A549 (cell line): ENCODE results near the gene PI16. TPM values are rescaled to one million over a fixed set of nuclear protein-coding genes. Genes with fewer than 3 reads are reported as not detected.
"Not testable (repeated sequence)": the region's sequence is repeated elsewhere in the genome, so short reads cannot be mapped to it uniquely, and the experiment has no call there.

Experiments used
- ATAC-seq, 2 experiments: fragments of 200-7000 bp in 1 of 2; fragments of >200 bp in 1 of 2; cut with Nextera tagmentation in 1 of 2; cut with Tn5 transposase in 1 of 2; 3 replicates each; pipeline versions ENCODE4 v1.8.0 to v1.9.1; 2018 to 2020; ENCODE audit warnings: mild to moderate bottlenecking in 1 of 2, moderate library complexity in 1 of 2
- CTCF ChIA-PET: fragments of 300-600 bp; sonication (Branson Sonifier 250); formaldehyde crosslinking; extraction: SDS; loops from one replicate; lab custom pipeline; 2021; ENCODE audit warnings: antibody characterized with exemption, inconsistent platforms; lab: Yijun Ruan, JAX
- POLR2A ChIA-PET: fragments of 350-600 bp; formaldehyde crosslinking; extraction: SDS; loops from one replicate; lab custom pipeline; 2021; ENCODE audit warnings: antibody characterized with exemption, inconsistent platforms; lab: Yijun Ruan, JAX
- DNase-seq, 2 experiments: peaks; one replicate each; pipeline versions ENCODE4 v3.0.0 to v3.0.0-alpha.2; 2011 to 2016; ENCODE audit warnings: low read depth in 1 of 2, low spot score in 1 of 2
- FAIRE-seq: peaks from 2 replicates; lab custom pipeline; 2011; peaks lifted over from hg19 to GRCh38; lab: Jason Lieb, UNC
- H3K27ac ChIP-seq, 2 experiments: fragments of >200 bp; sonication (Bioruptor Twin); formaldehyde crosslinking; 3 replicates each; pipeline ENCODE4 v1.5.1; 2016 to 2017
- H3K4me1 ChIP-seq: fragments of >200 bp; sonication (Bioruptor Twin); formaldehyde crosslinking; 3 replicates; pipeline ENCODE4 v1.6.1; 2016
- H3K4me2 ChIP-seq: fragments of >200 bp; sonication (Bioruptor Twin); formaldehyde crosslinking; 3 replicates; pipeline ENCODE4 v1.6.1; 2016
- H3K4me3 ChIP-seq: fragments of >200 bp; sonication (Bioruptor Twin); formaldehyde crosslinking; 3 replicates; pipeline ENCODE4 v1.5.1; 2016
- H3K9me3 ChIP-seq: fragments of >200 bp; sonication (Bioruptor Twin); formaldehyde crosslinking; 3 replicates; pipeline ENCODE4 v1.6.1; 2016
- BHLHE40 ChIP-seq: IDR thresholded peaks from 2 replicates; pipeline ENCODE4 v1.6.1; 2012; ENCODE audit warnings: low read depth, low read length, inconsistent platforms
- CBX2 ChIP-seq: fragments of 200-600 bp; sonication (generic); IDR thresholded peaks from 2 replicates; pipeline ENCODE4 v1.6.1; 2016; ENCODE audit warnings: low read depth, mild to moderate bottlenecking, borderline replicate concordance
- CHD2 ChIP-seq: fragments of 150-350 bp; IDR thresholded peaks from 2 replicates; pipeline ENCODE4 v1.6.1; 2014; ENCODE audit warnings: low read length; ENCODE audit not compliant: partially characterized antibody
- EP300 ChIP-seq, 2 experiments: fragments of >200 bp; sonication (Bioruptor Twin); formaldehyde crosslinking; IDR thresholded peaks; 2 replicates in 1 of 2; 3 replicates in 1 of 2; pipeline ENCODE4 v1.6.1; 2016 to 2017
- FOSL2 ChIP-seq, 2 experiments: fragments of 450-650 bp in 1 of 2; fragments of >200 bp in 1 of 2; sonication (Bioruptor Twin) in 1 of 2; formaldehyde crosslinking; IDR thresholded peaks; 2 replicates each; pipeline versions ENCODE4 v1.5.0 to v1.6.1; 2016 to 2020; ENCODE audit warnings: mild to moderate bottlenecking in 1 of 2, moderate library complexity in 1 of 2
- GATA3 ChIP-seq: IDR thresholded peaks from 2 replicates; pipeline ENCODE4 v1.6.1; 2012; ENCODE audit warnings: borderline replicate concordance
- HES2 ChIP-seq: fragments of >200 bp; sonication (Bioruptor Twin); formaldehyde crosslinking; IDR thresholded peaks from 2 replicates; pipeline ENCODE4 v1.6.1; 2016
- HEYL ChIP-seq: fragments of 250-450 bp; sonication (Bioruptor Pico); IDR thresholded peaks from 2 replicates; pipeline ENCODE4 v1.8.0; 2021; ENCODE audit warnings: mild to moderate bottlenecking, moderate library complexity
- HMGXB4 ChIP-seq: fragments of 250-450 bp; sonication (Bioruptor Pico); IDR thresholded peaks from 2 replicates; pipeline ENCODE4 v1.5.0; 2021; ENCODE audit warnings: mild to moderate bottlenecking, moderate library complexity, borderline replicate concordance
- HOXA7 ChIP-seq: fragments of 250-450 bp; sonication (Bioruptor Pico); IDR thresholded peaks from 2 replicates; pipeline ENCODE4 v1.5.0; 2020; ENCODE audit warnings: mild to moderate bottlenecking, moderate library complexity
- HOXB5 ChIP-seq: fragments of 250-450 bp; sonication (Bioruptor Pico); IDR thresholded peaks from 2 replicates; pipeline ENCODE4 v1.5.0; 2020; ENCODE audit warnings: mild to moderate bottlenecking, moderate library complexity
- KDM1A ChIP-seq: fragments of 200-600 bp; sonication (generic); IDR thresholded peaks from 2 replicates; pipeline ENCODE4 v1.6.1; 2016; ENCODE audit warnings: low read depth, mild to moderate bottlenecking
- KDM5A ChIP-seq: fragments of 200-600 bp; sonication (generic); IDR thresholded peaks from 2 replicates; pipeline ENCODE4 v1.6.1; 2016; ENCODE audit warnings: antibody characterized with exemption, mild to moderate bottlenecking
- MAX ChIP-seq: IDR thresholded peaks from 2 replicates; pipeline ENCODE4 v1.6.1; 2012
- MYC ChIP-seq: IDR thresholded peaks from 2 replicates; pipeline ENCODE4 v1.6.1; 2012; ENCODE audit warnings: mild to moderate bottlenecking, inconsistent platforms, low read length, improper control_type of control experiment, borderline replicate concordance
- NFE2L2 ChIP-seq: fragments of 150-350 bp; conservative IDR thresholded peaks from 2 replicates; pipeline ENCODE4 v1.6.1; 2014; ENCODE audit warnings: low read length
- RARB ChIP-seq: fragments of 250-450 bp; sonication (Bioruptor Pico); IDR thresholded peaks from 2 replicates; pipeline ENCODE4 v1.8.0; 2021; ENCODE audit warnings: mild to moderate bottlenecking, moderate library complexity
- RCOR1 ChIP-seq: fragments of 150-350 bp; IDR thresholded peaks from 2 replicates; pipeline ENCODE4 v1.6.1; 2014; ENCODE audit warnings: antibody characterized with exemption, low read length, low read depth
- REST ChIP-seq: fragments of 200-600 bp; sonication (generic); IDR thresholded peaks from 2 replicates; pipeline ENCODE4 v1.6.1; 2016; ENCODE audit warnings: antibody characterized with exemption, mild to moderate bottlenecking, moderate library complexity
- TFCP2L1 ChIP-seq: fragments of 250-450 bp; sonication (Bioruptor Pico); IDR thresholded peaks from 2 replicates; pipeline ENCODE4 v1.5.0; 2021; ENCODE audit warnings: mild to moderate bottlenecking
- ZC3H11A ChIP-seq: fragments of 450-650 bp; IDR thresholded peaks from 2 replicates; pipeline ENCODE4 v1.6.1; 2014; ENCODE audit warnings: antibody characterized with exemption, mild to moderate bottlenecking
- WGBS: methylation state at CpG from one replicate; pipeline ENCODE4 v1.1.6; 2017; ENCODE audit errors: missing lambda C conversion rate; 5-methylcytosine and 5-hydroxymethylcytosine counted together
- polyA plus RNA-seq, 4 experiments: library from polyadenylated mRNA; depleted of rRNA in 3 of 4; stranded (reverse); fragments of >200 nt; fragmentation: RNase III in 1 of 4; extraction: RNeasy Plus Mini Kit Qiagen cat#74134 plus additional on column Dnase treatment in 1 of 4; gene quantifications; 2 replicates in 3 of 4; 3 replicates in 1 of 4; pipeline ENCODE4 v1.2.3, GENCODE V29; 2011 to 2017

The PI16 gene
- polyA plus RNA-seq, 2 of the 4 experiments (the other 2 are of a cell fraction), result not detected

GRCh38 chr6:36946526-36946925 is 8.0 kb upstream of the PI16 start:
- no peak for ATAC-seq
- CTCF ChIA-PET, result interaction anchor here (1.0 kb wide), 1 partner anchor 34 kb away, joined by 3 read pairs; no protein-coding TSS in a partner anchor
- Histone ChIP-seq H3K27ac (no peak overlapping the region), H3K4me2 (no peak overlapping the region)
- WGBS, result 83% methylated on average over 4 of the region's 4 CpGs
- FAIRE-seq, result no peak
- POLR2A ChIA-PET, result no interaction called here
- no peak for TF ChIP-seq MYC
- no peak for TF ChIP-seq RCOR1
- no peak for TF ChIP-seq CBX2
- no peak for TF ChIP-seq HMGXB4
- no peak for TF ChIP-seq ZC3H11A
- TF ChIP-seq CHD2, result no peak
- no peak for TF ChIP-seq HEYL (CRISPR knock-in tag)
- TF ChIP-seq REST, result no peak
- no peak for TF ChIP-seq RARB (CRISPR knock-in tag)
- no peak for TF ChIP-seq FOSL2 (IDR thresholded peaks at IDR 0.05)
- no peak for TF ChIP-seq FOSL2 (CRISPR knock-in tag; IDR thresholded peaks at IDR 0.05)
- no peak for TF ChIP-seq NFE2L2
- no peak for TF ChIP-seq EP300 (IDR thresholded peaks at IDR 0.05)
- TF ChIP-seq MAX, result no peak
- TF ChIP-seq HOXB5 (CRISPR knock-in tag), result no peak
- no peak for TF ChIP-seq GATA3
- TF ChIP-seq, all 56 proteins: peak for 0
- Histone ChIP-seq H3K4me1 (no peaks in the 10 kb centered on the region), H3K4me3 (no peak overlapping the region), H3K9me3 (no peaks in the 10 kb centered on the region)
- DNase-seq, result no peak

GRCh38 chr6:36947570-36948351 is 6.8 kb upstream of the PI16 start:
- FAIRE-seq (no peak), ATAC-seq (no peak; a peak in 1 of 6 replicates), DNase-seq (no peak)
- H3K4me3 ChIP-seq, result no peak overlapping the region
- ChIA-PET CTCF (no interaction called here), POLR2A (no interaction called here)
- H3K9me3 ChIP-seq, result no peaks in the 10 kb centered on the region
- H3K4me2 ChIP-seq, result no peak overlapping the region
- H3K27ac ChIP-seq, result no peak overlapping the region
- H3K4me1 ChIP-seq, result no peaks in the 10 kb centered on the region
- 62% methylated on average over 12 of the region's 12 CpGs for WGBS
- TF ChIP-seq HOXA7, result no peak
- TF ChIP-seq BHLHE40, result no peak
- TF ChIP-seq CBX2, result no peak
- no peak for TF ChIP-seq KDM1A
- no peak for TF ChIP-seq HES2
- TF ChIP-seq KDM5A, result no peak
- no peak for TF ChIP-seq TFCP2L1
- TF ChIP-seq NFE2L2, result no peak
- TF ChIP-seq, all 56 proteins: peak for 0

GRCh38 chr6:36949076-36949475 is 5.5 kb upstream of the PI16 start:
- not testable (repeated sequence) for H3K27ac ChIP-seq

More at GRCh38 chr6:36949076-36949475, 5.5 kb upstream of the PI16 start:
- FAIRE-seq, H3K4me1 ChIP-seq, H3K4me3 ChIP-seq, ATAC-seq, H3K9me3 ChIP-seq, POLR2A ChIA-PET, H3K4me2 ChIP-seq, DNase-seq: not testable (repeated sequence)
- CTCF ChIA-PET, result interaction anchor here (0.7 kb wide), 1 partner anchor 32 kb away, joined by 3 read pairs; no protein-coding TSS in a partner anchor
- WGBS, result 94% methylated on average over 9 of the region's 9 CpGs
